Measurements from ENCODE around the gene CPSF4L.

DNA sequence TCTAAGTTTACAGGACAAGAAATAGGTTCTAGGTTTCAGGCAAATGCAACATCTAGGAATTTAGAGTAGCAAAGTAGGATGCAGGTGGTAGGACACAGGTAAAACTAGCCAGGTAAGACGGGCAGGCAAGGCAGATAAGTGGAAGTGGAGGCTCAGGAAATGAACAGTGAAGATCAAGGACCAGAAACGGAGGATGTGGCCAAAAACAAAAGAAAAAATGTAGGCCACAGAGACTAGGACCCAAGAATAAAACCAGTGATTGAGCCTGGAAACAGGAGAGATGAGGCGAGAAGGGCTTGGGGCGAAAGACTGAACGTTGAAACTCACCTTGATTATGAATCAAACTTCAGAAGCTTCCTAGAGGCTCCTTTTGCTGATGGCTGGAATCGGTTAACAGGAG is 24.0 kb downstream of the CPSF4L start:
- TF ChIP-seq MEIS2 (CRISPR knock-in tag; IDR thresholded peaks at IDR 0.05) = no peak
- TF ChIP-seq, protein P1, sequence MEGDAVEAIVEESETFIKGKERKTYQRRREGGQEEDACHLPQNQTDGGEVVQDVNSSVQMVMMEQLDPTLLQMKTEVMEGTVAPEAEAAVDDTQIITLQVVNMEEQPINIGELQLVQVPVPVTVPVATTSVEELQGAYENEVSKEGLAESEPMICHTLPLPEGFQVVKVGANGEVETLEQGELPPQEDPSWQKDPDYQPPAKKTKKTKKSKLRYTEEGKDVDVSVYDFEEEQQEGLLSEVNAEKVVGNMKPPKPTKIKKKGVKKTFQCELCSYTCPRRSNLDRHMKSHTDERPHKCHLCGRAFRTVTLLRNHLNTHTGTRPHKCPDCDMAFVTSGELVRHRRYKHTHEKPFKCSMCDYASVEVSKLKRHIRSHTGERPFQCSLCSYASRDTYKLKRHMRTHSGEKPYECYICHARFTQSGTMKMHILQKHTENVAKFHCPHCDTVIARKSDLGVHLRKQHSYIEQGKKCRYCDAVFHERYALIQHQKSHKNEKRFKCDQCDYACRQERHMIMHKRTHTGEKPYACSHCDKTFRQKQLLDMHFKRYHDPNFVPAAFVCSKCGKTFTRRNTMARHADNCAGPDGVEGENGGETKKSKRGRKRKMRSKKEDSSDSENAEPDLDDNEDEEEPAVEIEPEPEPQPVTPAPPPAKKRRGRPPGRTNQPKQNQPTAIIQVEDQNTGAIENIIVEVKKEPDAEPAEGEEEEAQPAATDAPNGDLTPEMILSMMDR (CRISPR knock-in tag; IDR thresholded peaks at IDR 0.05) = no peak
- no peak for TF ChIP-seq HDAC6 (IDR thresholded peaks at IDR 0.05; ENCODE audit: low read depth, low read length)
- TF ChIP-seq RAD21 (CRISPR knock-in tag; IDR thresholded peaks at IDR 0.05) = no peak
- TF ChIP-seq EZH2 (conservative IDR thresholded peaks at IDR 0.05; ENCODE audit: low read depth, low read length) = no peak
- TF ChIP-seq, protein P2, sequence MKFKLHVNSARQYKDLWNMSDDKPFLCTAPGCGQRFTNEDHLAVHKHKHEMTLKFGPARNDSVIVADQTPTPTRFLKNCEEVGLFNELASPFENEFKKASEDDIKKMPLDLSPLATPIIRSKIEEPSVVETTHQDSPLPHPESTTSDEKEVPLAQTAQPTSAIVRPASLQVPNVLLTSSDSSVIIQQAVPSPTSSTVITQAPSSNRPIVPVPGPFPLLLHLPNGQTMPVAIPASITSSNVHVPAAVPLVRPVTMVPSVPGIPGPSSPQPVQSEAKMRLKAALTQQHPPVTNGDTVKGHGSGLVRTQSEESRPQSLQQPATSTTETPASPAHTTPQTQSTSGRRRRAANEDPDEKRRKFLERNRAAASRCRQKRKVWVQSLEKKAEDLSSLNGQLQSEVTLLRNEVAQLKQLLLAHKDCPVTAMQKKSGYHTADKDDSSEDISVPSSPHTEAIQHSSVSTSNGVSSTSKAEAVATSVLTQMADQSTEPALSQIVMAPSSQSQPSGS (CRISPR knock-in tag; IDR thresholded peaks at IDR 0.05) = no peak
- TF ChIP-seq SP2 (CRISPR knock-in tag; IDR thresholded peaks at IDR 0.05) = no peak
- TF ChIP-seq ZNF274 (CRISPR knock-in tag; IDR thresholded peaks at IDR 0.05) = no peak
- no peak for TF ChIP-seq POLR2A (IDR thresholded peaks at IDR 0.05; ENCODE audit: insufficient read depth in 1 of 2, low read depth in 2 of 2, low read length in 2 of 2)
- no peak for TF ChIP-seq NRL (CRISPR knock-in tag; IDR thresholded peaks at IDR 0.05; ENCODE audit: borderline replicate concordance)
- TF ChIP-seq POLR2AphosphoS5 (IDR thresholded peaks at IDR 0.05; ENCODE audit: low read depth, low read length) = no peak
- no peak for TF ChIP-seq HOXA3 (CRISPR knock-in tag; IDR thresholded peaks at IDR 0.05)
- TF ChIP-seq, protein P3, sequence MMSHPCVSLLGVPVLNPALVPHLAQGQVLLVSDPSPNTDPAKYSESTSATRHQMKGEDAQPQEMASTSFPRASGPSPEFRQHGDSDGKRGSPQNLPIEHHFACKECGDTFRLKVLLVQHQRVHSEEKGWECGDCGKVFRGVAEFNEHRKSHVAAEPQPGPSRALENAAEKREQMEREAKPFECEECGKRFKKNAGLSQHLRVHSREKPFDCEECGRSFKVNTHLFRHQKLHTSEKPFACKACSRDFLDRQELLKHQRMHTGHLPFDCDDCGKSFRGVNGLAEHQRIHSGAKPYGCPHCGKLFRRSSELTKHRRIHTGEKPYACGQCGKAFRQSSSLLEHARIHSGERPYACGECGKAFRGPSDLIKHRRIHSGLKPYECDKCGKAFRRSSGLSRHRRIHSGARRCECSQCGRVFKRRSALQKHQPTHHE (CRISPR knock-in tag; IDR thresholded peaks at IDR 0.05; ENCODE audit: borderline replicate concordance) = no peak
- TF ChIP-seq, protein P4, sequence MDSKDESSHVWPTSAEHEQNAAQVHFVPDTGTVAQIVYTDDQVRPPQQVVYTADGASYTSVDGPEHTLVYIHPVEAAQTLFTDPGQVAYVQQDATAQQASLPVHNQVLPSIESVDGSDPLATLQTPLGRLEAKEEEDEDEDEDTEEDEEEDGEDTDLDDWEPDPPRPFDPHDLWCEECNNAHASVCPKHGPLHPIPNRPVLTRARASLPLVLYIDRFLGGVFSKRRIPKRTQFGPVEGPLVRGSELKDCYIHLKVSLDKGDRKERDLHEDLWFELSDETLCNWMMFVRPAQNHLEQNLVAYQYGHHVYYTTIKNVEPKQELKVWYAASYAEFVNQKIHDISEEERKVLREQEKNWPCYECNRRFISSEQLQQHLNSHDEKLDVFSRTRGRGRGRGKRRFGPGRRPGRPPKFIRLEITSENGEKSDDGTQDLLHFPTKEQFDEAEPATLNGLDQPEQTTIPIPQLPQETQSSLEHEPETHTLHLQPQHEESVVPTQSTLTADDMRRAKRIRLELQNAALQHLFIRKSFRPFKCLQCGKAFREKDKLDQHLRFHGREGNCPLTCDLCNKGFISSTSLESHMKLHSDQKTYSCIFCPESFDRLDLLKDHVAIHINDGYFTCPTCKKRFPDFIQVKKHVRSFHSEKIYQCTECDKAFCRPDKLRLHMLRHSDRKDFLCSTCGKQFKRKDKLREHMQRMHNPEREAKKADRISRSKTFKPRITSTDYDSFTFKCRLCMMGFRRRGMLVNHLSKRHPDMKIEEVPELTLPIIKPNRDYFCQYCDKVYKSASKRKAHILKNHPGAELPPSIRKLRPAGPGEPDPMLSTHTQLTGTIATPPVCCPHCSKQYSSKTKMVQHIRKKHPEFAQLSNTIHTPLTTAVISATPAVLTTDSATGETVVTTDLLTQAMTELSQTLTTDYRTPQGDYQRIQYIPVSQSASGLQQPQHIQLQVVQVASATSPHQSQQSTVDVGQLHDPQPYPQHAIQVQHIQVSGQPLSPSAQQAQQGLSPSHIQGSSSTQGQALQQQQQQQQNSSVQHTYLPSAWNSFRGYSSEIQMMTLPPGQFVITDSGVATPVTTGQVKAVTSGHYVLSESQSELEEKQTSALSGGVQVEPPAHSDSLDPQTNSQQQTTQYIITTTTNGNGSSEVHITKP (CRISPR knock-in tag; IDR thresholded peaks at IDR 0.05; ENCODE audit: low read depth) = no peak

Measured in HepG2 (cell line).